Lower leg skin (tissue), 4 donors: Measurements from ENCODE around the gene FGGY. TPM values are rescaled to one million over a fixed set of nuclear protein-coding genes. Genes with fewer than 3 reads are reported as not detected.

Source experiments
- DNase-seq, 2 donors: peaks; one replicate each; pipeline ENCODE4 v3.0.0-alpha.2; 2019; ENCODE audit warnings: low spot score in 2 of 2
- H3K4me3 ChIP-seq: fragments of 200-600 bp; sonication (generic); 2 replicates; pipeline ENCODE4 v1.5.1; 2017; ENCODE audit warnings: mild to moderate bottlenecking, low read depth; ENCODE audit not compliant: poor library complexity, severe bottlenecking
- POLR2A ChIP-seq, 2 donors: fragments of 450-650 bp; IDR thresholded peaks; one replicate each; pipeline ENCODE4 v1.6.1; 2016 to 2017; ENCODE audit warnings: antibody characterized with exemption in 2 of 2, mild to moderate bottlenecking in 1 of 2, moderate library complexity in 1 of 2
- WGBS, 2 donors: methylation state at CpG; one replicate each; pipeline ENCODE4 v1.1.5; 2018; 5-methylcytosine and 5-hydroxymethylcytosine counted together
- intact Hi-C: fragments of 100-400 bp; cut with DNase I; formaldehyde crosslinking; loops from one replicate; pipeline ENCODE4 v1.15.0; 2023; ENCODE audit warnings: low total_unique reads
- total RNA-seq, 4 donors: library from RNA; depleted of rRNA; stranded (reverse); fragments of >200 nt; gene quantifications; one replicate each; pipeline ENCODE4 v1.1.0, GENCODE V29; 2016
- TF ChIP-seq, protein P1 (sequence below), 3 donors: fragments of 450-650 bp; IDR thresholded peaks; one replicate each; pipeline ENCODE4 v1.5.1; 2016; ENCODE audit warnings: antibody characterized with exemption in 3 of 3, mild to moderate bottlenecking in 3 of 3, moderate library complexity in 2 of 3

FGGY gene
- total RNA-seq, 4 donors from 2014 or later: 10.0 to 29.5 (median 17.5) TPM

DNA sequence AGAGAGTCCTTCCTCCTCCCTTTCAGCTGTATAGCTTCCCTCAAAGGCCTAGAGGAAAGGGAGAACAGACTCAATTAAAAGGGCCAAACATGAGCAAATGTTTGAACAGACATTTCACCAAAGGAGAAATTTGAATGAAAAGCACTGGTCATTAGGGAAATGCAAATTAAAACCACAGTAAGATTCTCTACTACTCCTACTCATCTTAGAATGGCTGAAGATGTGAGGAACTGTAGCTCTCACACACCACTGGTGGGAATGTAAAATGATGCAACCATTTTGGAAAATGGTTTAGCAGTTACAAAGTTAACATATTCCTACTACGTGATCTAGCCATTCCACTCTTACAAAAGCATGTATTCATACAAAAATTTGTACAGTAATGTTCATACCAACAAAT, 264.9 kb downstream of the FGGY start:
- TF ChIP-seq, protein P1, sequence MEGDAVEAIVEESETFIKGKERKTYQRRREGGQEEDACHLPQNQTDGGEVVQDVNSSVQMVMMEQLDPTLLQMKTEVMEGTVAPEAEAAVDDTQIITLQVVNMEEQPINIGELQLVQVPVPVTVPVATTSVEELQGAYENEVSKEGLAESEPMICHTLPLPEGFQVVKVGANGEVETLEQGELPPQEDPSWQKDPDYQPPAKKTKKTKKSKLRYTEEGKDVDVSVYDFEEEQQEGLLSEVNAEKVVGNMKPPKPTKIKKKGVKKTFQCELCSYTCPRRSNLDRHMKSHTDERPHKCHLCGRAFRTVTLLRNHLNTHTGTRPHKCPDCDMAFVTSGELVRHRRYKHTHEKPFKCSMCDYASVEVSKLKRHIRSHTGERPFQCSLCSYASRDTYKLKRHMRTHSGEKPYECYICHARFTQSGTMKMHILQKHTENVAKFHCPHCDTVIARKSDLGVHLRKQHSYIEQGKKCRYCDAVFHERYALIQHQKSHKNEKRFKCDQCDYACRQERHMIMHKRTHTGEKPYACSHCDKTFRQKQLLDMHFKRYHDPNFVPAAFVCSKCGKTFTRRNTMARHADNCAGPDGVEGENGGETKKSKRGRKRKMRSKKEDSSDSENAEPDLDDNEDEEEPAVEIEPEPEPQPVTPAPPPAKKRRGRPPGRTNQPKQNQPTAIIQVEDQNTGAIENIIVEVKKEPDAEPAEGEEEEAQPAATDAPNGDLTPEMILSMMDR (IDR thresholded peaks at IDR 0.05): no peak
- TF ChIP-seq POLR2A (IDR thresholded peaks at IDR 0.05): no peak
- DNase-seq: no peak
- WGBS, 2 donors: 85 to 86% methylated on average over 1 of the region's 1 CpG
- intact Hi-C loops: no loop called here
- no peak overlapping the region for H3K4me3 ChIP-seq

DNA sequence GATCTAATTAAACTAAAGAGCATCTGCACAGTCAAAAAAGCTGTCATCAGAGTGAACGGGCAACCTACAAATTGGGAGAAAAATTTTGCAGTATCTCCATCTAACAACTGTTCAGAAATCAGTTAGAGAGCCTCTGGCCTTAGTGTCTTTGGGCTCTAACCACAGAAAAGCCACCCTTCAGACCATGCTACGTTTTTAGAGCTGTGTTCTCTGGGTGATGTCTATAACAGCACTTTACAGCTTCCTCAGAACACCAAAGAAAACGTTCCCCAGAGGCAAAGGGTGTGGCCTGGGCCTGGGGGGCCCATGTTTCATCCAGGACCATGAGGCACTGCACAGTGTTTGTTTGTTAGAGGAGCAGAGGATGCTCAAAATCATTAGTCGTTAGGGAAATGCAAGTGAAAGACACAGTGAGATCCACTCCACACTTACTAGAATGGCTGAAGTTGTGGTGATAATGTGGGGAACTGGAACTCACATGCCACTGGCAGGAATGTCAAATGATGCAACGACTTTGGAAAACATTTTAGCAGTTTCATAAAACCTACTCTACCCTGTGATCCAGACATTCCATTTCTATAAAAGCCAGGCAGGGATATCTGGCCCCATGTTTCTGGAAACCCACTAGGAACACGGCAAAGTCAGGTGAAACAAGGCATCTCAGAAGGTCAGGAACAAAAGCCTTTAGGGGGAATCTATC, 267.4 kb downstream of the FGGY start:
- TF ChIP-seq POLR2A (IDR thresholded peaks at IDR 0.05): no peak
- TF ChIP-seq, protein P1 (IDR thresholded peaks at IDR 0.05): no peak
- H3K4me3 ChIP-seq: no peak overlapping the region
- intact Hi-C loops: no loop called here
- peak in 1 of 2 donors; percentile 52 for DNase-seq
- WGBS, 2 donors: 59 to 66% methylated on average over 6 of the region's 6 CpGs

DNA sequence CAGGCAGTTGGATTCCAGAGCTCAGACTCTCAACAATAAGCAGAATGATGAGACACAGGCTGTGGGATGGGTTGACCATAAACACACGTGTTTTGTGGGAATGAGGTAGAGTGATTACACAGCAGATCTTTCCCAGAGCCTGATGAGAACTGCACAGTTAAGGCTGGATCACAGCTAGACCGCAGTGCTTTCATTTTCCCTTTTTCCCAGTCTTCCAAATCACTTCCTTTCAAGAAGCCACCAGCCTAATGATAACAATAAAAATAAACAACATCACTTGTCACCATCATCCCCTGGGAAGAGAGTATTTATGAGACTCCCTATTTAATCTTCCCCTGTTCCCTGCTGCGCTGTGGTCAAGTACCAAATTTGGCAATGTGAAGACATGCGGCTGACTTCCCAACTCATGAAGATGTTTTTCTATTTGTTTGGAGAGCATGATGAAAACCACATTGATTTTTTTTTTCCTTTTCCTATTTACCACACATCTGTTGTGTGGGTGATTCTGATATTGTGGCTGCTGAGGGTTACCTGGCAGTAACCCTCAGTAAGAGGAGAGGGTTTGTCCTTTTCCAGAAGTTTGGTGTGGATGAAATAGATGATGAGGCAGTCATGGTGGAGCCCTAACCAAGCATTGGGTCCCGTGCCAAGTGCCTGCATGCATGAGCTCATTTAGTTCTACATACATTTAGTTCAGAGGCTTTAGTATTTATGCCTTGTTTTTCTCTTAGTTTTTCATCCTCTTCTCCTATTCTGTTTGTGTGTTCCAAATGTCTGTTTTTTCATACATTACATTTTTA, 268.9 kb downstream of the FGGY start:
- H3K4me3 ChIP-seq: no peak overlapping the region
- DNase-seq: peak in 1 of 2 donors; percentile 51
- WGBS, 2 donors: 57 to 59% methylated on average over 5 of the region's 5 CpGs
- intact Hi-C loops: no loop called here
- TF ChIP-seq POLR2A (IDR thresholded peaks at IDR 0.05): no peak
- TF ChIP-seq, protein P1 (IDR thresholded peaks at IDR 0.05): no peak

DNA sequence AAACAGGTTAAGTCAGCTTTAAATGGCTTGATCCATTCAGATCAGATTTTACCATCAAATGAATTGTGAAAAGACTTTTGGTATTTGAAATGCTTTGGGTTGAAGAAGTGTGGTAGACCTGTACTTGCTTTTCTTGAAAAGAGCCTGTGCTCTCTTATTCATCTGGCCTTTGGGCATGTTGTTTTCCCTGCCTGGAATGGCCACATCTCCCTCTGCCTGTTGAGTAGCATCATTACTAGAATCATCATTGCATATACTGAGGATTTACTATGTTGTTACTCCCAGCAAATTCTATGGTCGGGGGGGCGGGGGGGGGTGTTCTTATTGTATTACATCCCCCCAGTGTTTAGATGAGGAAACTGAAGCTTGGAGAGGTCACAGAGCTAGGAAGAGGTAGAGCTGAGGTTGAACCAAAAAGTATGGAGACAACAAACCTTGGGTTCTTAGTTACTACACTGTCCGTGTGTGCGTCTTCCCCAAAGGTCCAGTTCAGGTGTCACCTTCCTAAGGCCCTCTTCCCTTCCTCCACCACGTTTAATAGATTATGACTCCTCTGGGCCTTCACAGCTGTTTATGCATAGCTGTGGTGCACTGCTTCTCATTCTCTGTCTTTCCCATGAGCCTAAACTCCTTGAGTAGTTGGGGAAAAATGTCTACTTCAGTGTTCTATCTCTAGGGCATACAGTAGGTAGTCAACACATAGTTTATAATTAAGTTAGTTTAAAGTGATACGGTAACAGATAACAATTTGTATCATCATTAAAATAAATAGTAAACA, 271.5 kb downstream of the FGGY start:
- no peak for DNase-seq
- intact Hi-C loops: no loop called here
- H3K4me3 ChIP-seq: no peak overlapping the region
- 84 to 88% methylated on average over 6 of the region's 6 CpGs for WGBS, 2 donors
- TF ChIP-seq, protein P1 (IDR thresholded peaks at IDR 0.05): no peak
- TF ChIP-seq POLR2A (IDR thresholded peaks at IDR 0.05): no peak

DNA sequence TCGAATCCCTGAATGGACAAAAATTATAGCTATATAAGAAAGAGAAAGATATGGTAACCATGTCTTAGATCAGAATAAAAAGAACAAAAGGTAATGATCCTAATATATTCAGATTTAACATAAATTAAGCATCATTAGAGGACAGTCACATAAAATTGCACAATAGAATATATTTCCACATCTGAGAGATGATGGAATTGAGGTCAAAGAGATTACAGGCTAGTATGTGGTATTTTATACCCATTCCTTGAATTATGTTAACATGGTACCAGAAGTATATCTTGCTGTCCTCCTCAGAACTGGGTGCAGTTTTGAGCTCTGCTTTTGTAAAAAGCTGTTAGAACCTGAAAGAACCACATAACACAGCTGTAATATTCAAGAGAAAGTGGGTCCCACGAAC, 272.3 kb downstream of the FGGY start:
- DNase-seq: no peak
- WGBS, 2 donors: 91 to 95% methylated on average over 2 of the region's 2 CpGs
- intact Hi-C loops: no loop called here
- H3K4me3 ChIP-seq: no peak overlapping the region
- TF ChIP-seq, protein P1 (IDR thresholded peaks at IDR 0.05): no peak
- TF ChIP-seq POLR2A (IDR thresholded peaks at IDR 0.05): no peak
